K562 (cell line): Measurements from ENCODE around the gene AIF1. TPM values are rescaled to one million over a fixed set of nuclear protein-coding genes. Genes with fewer than 3 reads are reported as not detected.

Experiments
- LEF1 ChIP-seq: fragments of 450-650 bp; IDR thresholded peaks from 2 replicates; pipeline ENCODE4 v1.6.1; 2016; ENCODE audit warnings: mild to moderate bottlenecking
- NBN ChIP-seq: fragments of 450-650 bp; IDR thresholded peaks from 2 replicates; pipeline ENCODE4 v1.6.1; 2016; ENCODE audit warnings: low read depth, mild to moderate bottlenecking
- NFIX ChIP-seq: fragments of 250-450 bp; sonication (Bioruptor Pico); IDR thresholded peaks from 2 replicates; pipeline ENCODE4 v1.4.0; 2020; ENCODE audit warnings: low read depth, mild to moderate bottlenecking, moderate library complexity
- ZBTB17 ChIP-seq: fragments of 450-650 bp; formaldehyde crosslinking; IDR thresholded peaks from 2 replicates; pipeline ENCODE4 v1.4.0; 2020; ENCODE audit warnings: mild to moderate bottlenecking
- ZBTB33 ChIP-seq: sonication (generic); formaldehyde crosslinking; IDR thresholded peaks from 2 replicates; pipeline ENCODE4 v1.8.1; 2023; ENCODE audit warnings: mild to moderate bottlenecking, missing genetic modification reagents
- polyA plus RNA-seq, 8 experiments: library from polyadenylated mRNA; depleted of rRNA in 4 of 8; stranded (reverse) in 5 of 8; unstranded in 3 of 8; fragments of >200 nt; fragmentation: Nextera tagmentation in 2 of 8; fragmentation: Illumina TruSeq in 1 of 8; extraction: Ambion mirVana in 2 of 8; extraction: Trizol in 1 of 8; gene quantifications; 2 replicates each; pipeline versions ENCODE4 v1.2.1 to v1.2.3, GENCODE V29; 2011 to 2014; ENCODE audit warnings: inconsistent platforms in 1 of 8, missing spikeins in 1 of 8
- total RNA-seq, 7 experiments: library from RNA; depleted of rRNA in 6 of 7; stranded (reverse); fragments of >200 nt in 6 of 7; fragmentation: Illumina TruSeq in 2 of 7; extraction: Trizol in 2 of 7; gene quantifications; 2 replicates each; pipeline versions ENCODE4 v1.2.1 to v1.2.3, GENCODE V29; 2011 to 2021; ENCODE audit warnings: low replicate concordance in 1 of 7
- TF ChIP-seq, protein P1 (sequence below): fragments of 250-450 bp; sonication (Bioruptor Pico); IDR thresholded peaks from 2 replicates; pipeline ENCODE4 v1.4.0; 2020; ENCODE audit warnings: mild to moderate bottlenecking, moderate library complexity, borderline replicate concordance
- TF ChIP-seq, protein P2 (sequence below): sonication (generic); IDR thresholded peaks from 2 replicates; pipeline ENCODE4 v1.6.1; 2016
- TF ChIP-seq, protein P3 (sequence below), 2 experiments: fragments of 200-800 bp in 1 of 2; sonication (Bioruptor generic) in 1 of 2; sonication (generic) in 1 of 2; formaldehyde crosslinking in 1 of 2; IDR thresholded peaks in 1 of 2; conservative IDR thresholded peaks in 1 of 2; 2 replicates each; pipeline versions ENCODE4 v1.5.0 to v1.6.1; 2016 to 2020; ENCODE audit warnings: missing compliant biosample characterization in 1 of 2, missing genetic modification characterization in 1 of 2, missing genetic modification reagents in 1 of 2
- TF ChIP-seq, protein P4 (sequence below), 3 experiments: IDR thresholded peaks in 2 of 3; conservative IDR thresholded peaks in 1 of 3; 2 replicates each; pipeline ENCODE4 v1.5.1; 2011 to 2012; ENCODE audit warnings: low read length in 3 of 3, mild to moderate bottlenecking in 3 of 3, control low read depth in 2 of 3, improper control_type of control experiment in 1 of 3, inconsistent platforms in 1 of 3, low read depth in 1 of 3, mixed read lengths in 1 of 3, moderate library complexity in 1 of 3; ENCODE audit not compliant: insufficient read depth in 2 of 3

Gene AIF1
- total and polyA plus RNA-seq, 9 of the 15 experiments (the other 6 are each of a cell fraction or from before 2014, with no cell fraction given) = 9.4 to 33.4 (median 19.4) TPM

DNA sequence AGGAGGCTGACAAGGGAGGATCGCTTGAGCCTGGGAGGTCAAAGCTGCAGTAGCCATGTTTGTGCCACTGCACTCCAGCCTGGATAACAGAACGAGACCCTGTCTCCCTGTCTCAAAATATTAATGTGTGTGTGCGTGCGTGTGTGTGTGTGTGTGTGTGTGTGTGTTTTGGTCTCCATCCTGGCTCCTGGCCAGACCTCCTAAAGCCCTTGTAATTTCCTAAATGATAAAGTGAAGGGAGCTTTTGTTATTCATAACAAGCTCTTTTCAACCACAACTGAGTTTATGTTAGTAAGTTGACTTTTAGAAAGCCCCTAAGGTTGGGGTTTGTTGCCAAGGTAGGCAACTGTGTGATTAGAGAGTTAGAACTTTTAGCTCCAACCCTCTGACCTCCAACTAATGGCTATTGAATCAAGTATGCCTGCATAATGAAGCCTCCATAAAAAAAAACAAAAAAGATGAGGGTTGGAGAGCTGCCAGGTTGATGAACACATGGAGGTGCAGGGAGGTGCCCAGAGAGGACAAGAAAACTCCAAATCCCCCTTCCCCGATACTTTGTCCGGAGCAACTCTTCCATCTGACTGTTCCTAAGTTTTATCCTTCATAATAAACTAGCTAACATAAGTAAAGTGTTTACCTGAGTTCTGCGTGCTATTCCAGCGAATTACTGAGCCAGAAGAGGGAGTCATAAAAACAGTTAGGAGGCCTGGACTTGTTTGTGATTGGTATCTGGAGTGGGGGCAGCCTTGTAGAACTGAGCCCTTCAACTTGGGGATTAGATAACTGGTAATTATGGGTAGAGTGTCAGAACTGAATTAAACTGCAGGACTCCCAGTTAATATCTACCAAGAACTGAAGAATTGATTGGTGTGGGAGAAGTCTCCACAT, 5.3 kb upstream of the AIF1 start (continued):
- TF ChIP-seq, protein P1, sequence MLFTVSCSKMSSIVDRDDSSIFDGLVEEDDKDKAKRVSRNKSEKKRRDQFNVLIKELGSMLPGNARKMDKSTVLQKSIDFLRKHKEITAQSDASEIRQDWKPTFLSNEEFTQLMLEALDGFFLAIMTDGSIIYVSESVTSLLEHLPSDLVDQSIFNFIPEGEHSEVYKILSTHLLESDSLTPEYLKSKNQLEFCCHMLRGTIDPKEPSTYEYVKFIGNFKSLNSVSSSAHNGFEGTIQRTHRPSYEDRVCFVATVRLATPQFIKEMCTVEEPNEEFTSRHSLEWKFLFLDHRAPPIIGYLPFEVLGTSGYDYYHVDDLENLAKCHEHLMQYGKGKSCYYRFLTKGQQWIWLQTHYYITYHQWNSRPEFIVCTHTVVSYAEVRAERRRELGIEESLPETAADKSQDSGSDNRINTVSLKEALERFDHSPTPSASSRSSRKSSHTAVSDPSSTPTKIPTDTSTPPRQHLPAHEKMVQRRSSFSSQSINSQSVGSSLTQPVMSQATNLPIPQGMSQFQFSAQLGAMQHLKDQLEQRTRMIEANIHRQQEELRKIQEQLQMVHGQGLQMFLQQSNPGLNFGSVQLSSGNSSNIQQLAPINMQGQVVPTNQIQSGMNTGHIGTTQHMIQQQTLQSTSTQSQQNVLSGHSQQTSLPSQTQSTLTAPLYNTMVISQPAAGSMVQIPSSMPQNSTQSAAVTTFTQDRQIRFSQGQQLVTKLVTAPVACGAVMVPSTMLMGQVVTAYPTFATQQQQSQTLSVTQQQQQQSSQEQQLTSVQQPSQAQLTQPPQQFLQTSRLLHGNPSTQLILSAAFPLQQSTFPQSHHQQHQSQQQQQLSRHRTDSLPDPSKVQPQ (CRISPR knock-in tag) = no peak
- TF ChIP-seq NBN = peak; percentile 39; the same call in 1 of the 2 replicates
- TF ChIP-seq LEF1 = peak; percentile 40; the same call in 1 of the 2 replicates
- TF ChIP-seq, protein P2, sequence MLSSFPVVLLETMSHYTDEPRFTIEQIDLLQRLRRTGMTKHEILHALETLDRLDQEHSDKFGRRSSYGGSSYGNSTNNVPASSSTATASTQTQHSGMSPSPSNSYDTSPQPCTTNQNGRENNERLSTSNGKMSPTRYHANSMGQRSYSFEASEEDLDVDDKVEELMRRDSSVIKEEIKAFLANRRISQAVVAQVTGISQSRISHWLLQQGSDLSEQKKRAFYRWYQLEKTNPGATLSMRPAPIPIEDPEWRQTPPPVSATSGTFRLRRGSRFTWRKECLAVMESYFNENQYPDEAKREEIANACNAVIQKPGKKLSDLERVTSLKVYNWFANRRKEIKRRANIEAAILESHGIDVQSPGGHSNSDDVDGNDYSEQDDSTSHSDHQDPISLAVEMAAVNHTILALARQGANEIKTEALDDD = peak; percentile 91
- TF ChIP-seq NFIX = peak; percentile 11; the same call in 1 of the 2 replicates
- TF ChIP-seq, protein P3, sequence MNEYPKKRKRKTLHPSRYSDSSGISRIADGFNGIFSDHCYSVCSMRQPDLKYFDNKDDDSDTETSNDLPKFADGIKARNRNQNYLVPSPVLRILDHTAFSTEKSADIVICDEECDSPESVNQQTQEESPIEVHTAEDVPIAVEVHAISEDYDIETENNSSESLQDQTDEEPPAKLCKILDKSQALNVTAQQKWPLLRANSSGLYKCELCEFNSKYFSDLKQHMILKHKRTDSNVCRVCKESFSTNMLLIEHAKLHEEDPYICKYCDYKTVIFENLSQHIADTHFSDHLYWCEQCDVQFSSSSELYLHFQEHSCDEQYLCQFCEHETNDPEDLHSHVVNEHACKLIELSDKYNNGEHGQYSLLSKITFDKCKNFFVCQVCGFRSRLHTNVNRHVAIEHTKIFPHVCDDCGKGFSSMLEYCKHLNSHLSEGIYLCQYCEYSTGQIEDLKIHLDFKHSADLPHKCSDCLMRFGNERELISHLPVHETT (CRISPR knock-in tag; conservative IDR thresholded peaks at IDR 0.05 in 1 of 2, IDR thresholded peaks at IDR 0.05 in 1 of 2) = 0 out of 4 replicates have a peak, but pooled peaks of 1 of the 2 experiments have one; percentile 32
- TF ChIP-seq, protein P4, sequence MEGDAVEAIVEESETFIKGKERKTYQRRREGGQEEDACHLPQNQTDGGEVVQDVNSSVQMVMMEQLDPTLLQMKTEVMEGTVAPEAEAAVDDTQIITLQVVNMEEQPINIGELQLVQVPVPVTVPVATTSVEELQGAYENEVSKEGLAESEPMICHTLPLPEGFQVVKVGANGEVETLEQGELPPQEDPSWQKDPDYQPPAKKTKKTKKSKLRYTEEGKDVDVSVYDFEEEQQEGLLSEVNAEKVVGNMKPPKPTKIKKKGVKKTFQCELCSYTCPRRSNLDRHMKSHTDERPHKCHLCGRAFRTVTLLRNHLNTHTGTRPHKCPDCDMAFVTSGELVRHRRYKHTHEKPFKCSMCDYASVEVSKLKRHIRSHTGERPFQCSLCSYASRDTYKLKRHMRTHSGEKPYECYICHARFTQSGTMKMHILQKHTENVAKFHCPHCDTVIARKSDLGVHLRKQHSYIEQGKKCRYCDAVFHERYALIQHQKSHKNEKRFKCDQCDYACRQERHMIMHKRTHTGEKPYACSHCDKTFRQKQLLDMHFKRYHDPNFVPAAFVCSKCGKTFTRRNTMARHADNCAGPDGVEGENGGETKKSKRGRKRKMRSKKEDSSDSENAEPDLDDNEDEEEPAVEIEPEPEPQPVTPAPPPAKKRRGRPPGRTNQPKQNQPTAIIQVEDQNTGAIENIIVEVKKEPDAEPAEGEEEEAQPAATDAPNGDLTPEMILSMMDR (IDR thresholded peaks at IDR 0.05 in 2 of 3, conservative IDR thresholded peaks at IDR 0.05 in 1 of 3; ENCODE audit: insufficient read depth in 2 of 3, low read depth in 1 of 3, low read length in 3 of 3) = peak in 2 of 3 experiments; percentile 9 to 27; a peak in 2 of 6 replicates
- no peak for TF ChIP-seq ZBTB17 (CRISPR knock-in tag)
- TF ChIP-seq ZBTB33 (CRISPR knock-in tag) = peak; percentile 31; the same call in 1 of the 2 replicates
